GM12864 (cell line): Measurements from ENCODE around the gene PPM1N.

Source experiments
- DNase-seq: peaks from one replicate; pipeline ENCODE4 v3.0.0-alpha.2; 2011; ENCODE audit warnings: low read depth
- H3K4me3 ChIP-seq: 2 replicates; pipeline ENCODE4 v1.5.1; 2011; ENCODE audit warnings: mild to moderate bottlenecking, low read depth, low read length, control low read depth
- CTCF ChIP-seq: IDR thresholded peaks from 2 replicates; pipeline ENCODE4 v1.5.1; 2011; ENCODE audit warnings: low read depth, mild to moderate bottlenecking, moderate library complexity, low read length, control low read depth, inconsistent platforms; ENCODE audit errors: missing control alignments

Gene PPM1N

GRCh38 chr19:45542234-45542668 lies 44.0 kb downstream of the PPM1N start:
- H3K4me3 ChIP-seq: no peak overlapping the region
- no peak for TF ChIP-seq CTCF
- no peak for DNase-seq

- DNase-seq: no peak
- H3K4me3 ChIP-seq: no peak overlapping the region
- TF ChIP-seq CTCF: no peak
These were observed 49.0 kb downstream of the PPM1N start for GRCh38 chr19:45547211-45547770.

- DNase-seq: no peak
- TF ChIP-seq CTCF: no peak
- no peak overlapping the region for H3K4me3 ChIP-seq
These were observed 49.8 kb downstream of the PPM1N start for GRCh38 chr19:45547965-45548609.
